Smooth muscle cell (in vitro differentiated cells): Measurements from ENCODE around the gene KIF2C. TPM values are rescaled to one million over a fixed set of nuclear protein-coding genes. Genes with fewer than 3 reads are reported as not detected.
A peak's percentile ranks its signal among the peaks of the same experiment; 100 is the strongest.

Experiments
- DNase-seq: peaks from one replicate; lab custom pipeline; 2025; ENCODE audit not compliant: unreplicated experiment; lab: John Stamatoyannopoulos, UW
- H2AFZ ChIP-seq: fragments of 200-600 bp; sonication (generic); 2 replicates; pipeline ENCODE4 v1.6.0; 2016; ENCODE audit warnings: antibody characterized with exemption, low read depth, mild to moderate bottlenecking
- H3F3A ChIP-seq: fragments of 200-600 bp; sonication (generic); 2 replicates; pipeline ENCODE4 v1.6.0; 2017; ENCODE audit warnings: antibody characterized with exemption, low read depth
- H3K27ac ChIP-seq: fragments of 200-600 bp; sonication (generic); 2 replicates; pipeline ENCODE4 v1.5.1; 2016; ENCODE audit warnings: low read depth, mild to moderate bottlenecking
- H3K27me3 ChIP-seq: fragments of 200-600 bp; sonication (generic); 2 replicates; pipeline ENCODE4 v1.6.1; 2016; ENCODE audit warnings: low read depth, mild to moderate bottlenecking
- H3K36me3 ChIP-seq: fragments of 200-600 bp; sonication (generic); 2 replicates; pipeline ENCODE4 v1.5.1; 2016; ENCODE audit warnings: low read depth
- H3K4me1 ChIP-seq: fragments of 200-600 bp; sonication (generic); 2 replicates; pipeline ENCODE4 v1.5.1; 2016; ENCODE audit warnings: low read depth
- H3K4me2 ChIP-seq: fragments of 200-600 bp; sonication (generic); 2 replicates; pipeline ENCODE4 v1.6.0; 2016; ENCODE audit warnings: mild to moderate bottlenecking
- H3K4me3 ChIP-seq: fragments of 200-600 bp; sonication (generic); 2 replicates; pipeline ENCODE4 v1.5.1; 2016; ENCODE audit warnings: mild to moderate bottlenecking
- H3K79me2 ChIP-seq: fragments of 200-600 bp; sonication (generic); 2 replicates; pipeline ENCODE4 v1.6.0; 2016; ENCODE audit warnings: low read depth, mild to moderate bottlenecking
- H3K9ac ChIP-seq: fragments of 200-600 bp; sonication (generic); 2 replicates; pipeline ENCODE4 v1.6.0; 2016; ENCODE audit warnings: low read depth
- H3K9me3 ChIP-seq: fragments of 200-600 bp; sonication (generic); replicated peaks from 2 replicates; pipeline ENCODE4 v1.5.1; 2016; ENCODE audit warnings: low read depth
- H4K20me1 ChIP-seq: fragments of 200-600 bp; sonication (generic); 2 replicates; pipeline ENCODE4 v1.6.0; 2016; ENCODE audit warnings: low read depth
- WGBS: methylation state at CpG from one replicate; pipeline ENCODE4 v1.1.7; 2016; ENCODE audit warnings: low lambda C conversion rate; 5-methylcytosine and 5-hydroxymethylcytosine counted together
- polyA plus RNA-seq: library from polyadenylated mRNA; unstranded; fragments of >200 nt; fragmentation: Nextera tagmentation; extraction: Ambion mirVana; gene quantifications from 2 replicates; pipeline ENCODE4 v1.2.1, GENCODE V29; 2016
- total RNA-seq: library from RNA; depleted of rRNA; stranded (reverse); fragments of >200 nt; gene quantifications from 2 replicates; pipeline ENCODE4 v1.2.3, GENCODE V29; 2014
- TF ChIP-seq, protein P1 (sequence below): fragments of 200-600 bp; sonication (generic); IDR thresholded peaks from 2 replicates; pipeline ENCODE4 v1.5.1; 2017; ENCODE audit warnings: borderline replicate concordance, mild to moderate bottlenecking, antibody characterized with exemption; ENCODE audit not compliant: insufficient read depth, poor library complexity, severe bottlenecking

Gene KIF2C
- total and polyA plus RNA-seq, 2 experiments from 2014 or later, result 5.7 to 8.5 TPM

DNA sequence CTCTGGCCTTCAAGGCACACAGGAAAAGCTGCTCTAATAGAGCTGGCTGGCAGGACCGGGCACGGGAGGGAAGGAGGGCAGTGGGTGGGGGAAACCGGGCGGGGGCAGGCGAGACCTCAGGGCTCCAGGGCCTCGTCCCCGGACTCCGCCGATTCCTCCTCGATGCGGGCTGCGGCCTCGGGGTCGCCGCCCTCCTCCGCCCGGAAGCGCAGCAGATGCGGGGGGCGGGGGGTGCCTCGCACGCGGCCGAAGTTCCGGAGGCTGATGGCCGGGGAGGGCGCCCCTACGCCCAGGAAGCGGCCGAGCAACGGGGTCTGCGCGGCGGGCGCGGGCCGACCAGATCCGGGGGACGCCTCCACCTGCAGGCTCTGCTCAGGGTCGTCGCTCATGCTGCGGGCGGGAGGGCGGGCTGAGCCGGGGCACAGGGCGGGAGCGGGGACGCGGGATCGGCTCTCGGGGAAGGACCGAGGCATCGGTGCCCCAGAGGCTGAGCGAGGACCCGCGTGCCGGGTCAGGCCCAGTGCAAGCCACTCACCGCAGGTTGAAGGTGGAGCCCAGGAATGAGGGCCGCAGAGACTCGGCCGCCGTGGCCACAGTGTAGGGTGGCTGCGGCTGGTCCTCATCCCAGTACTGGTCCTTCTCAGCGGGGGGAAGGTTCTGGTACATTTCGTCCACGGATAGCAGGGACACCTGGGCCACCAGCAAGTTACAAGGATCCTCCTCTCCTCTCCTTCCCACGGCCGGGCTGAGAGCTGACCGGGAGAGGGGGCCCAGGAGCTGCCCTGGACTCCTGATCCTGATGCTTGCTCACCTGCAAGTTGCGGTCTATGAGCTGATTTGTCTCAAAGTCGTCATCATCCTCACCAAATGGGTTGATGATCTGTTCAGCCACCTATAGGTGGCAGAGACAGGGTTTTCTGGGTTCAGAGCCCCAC lies 44.7 kb downstream of the KIF2C start:
- H2AFZ ChIP-seq, result peak overlapping the region; percentile 72
- H4K20me1 ChIP-seq, result peaks cover 16% of the 10 kb centered on the region
- H3K9me3 ChIP-seq, result no peaks in the 10 kb centered on the region
- no peaks in the 10 kb centered on the region for H3K79me2 ChIP-seq
- H3F3A ChIP-seq, result peaks cover 14% of the 10 kb centered on the region
- H3K27me3 ChIP-seq, result no peaks in the 10 kb centered on the region
- no peak overlapping the region for H3K9ac ChIP-seq
- H3K27ac ChIP-seq, result no peak overlapping the region
- TF ChIP-seq, protein P1, sequence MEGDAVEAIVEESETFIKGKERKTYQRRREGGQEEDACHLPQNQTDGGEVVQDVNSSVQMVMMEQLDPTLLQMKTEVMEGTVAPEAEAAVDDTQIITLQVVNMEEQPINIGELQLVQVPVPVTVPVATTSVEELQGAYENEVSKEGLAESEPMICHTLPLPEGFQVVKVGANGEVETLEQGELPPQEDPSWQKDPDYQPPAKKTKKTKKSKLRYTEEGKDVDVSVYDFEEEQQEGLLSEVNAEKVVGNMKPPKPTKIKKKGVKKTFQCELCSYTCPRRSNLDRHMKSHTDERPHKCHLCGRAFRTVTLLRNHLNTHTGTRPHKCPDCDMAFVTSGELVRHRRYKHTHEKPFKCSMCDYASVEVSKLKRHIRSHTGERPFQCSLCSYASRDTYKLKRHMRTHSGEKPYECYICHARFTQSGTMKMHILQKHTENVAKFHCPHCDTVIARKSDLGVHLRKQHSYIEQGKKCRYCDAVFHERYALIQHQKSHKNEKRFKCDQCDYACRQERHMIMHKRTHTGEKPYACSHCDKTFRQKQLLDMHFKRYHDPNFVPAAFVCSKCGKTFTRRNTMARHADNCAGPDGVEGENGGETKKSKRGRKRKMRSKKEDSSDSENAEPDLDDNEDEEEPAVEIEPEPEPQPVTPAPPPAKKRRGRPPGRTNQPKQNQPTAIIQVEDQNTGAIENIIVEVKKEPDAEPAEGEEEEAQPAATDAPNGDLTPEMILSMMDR, result no peak
- no peak for DNase-seq
- peak overlapping the region; percentile 95 for H3K4me2 ChIP-seq
- peaks cover 12% of the 10 kb centered on the region for H3K4me1 ChIP-seq
- H3K4me3 ChIP-seq, result peak overlapping the region; percentile 53
- WGBS, result 12% methylated on average over 43 of the region's 71 CpGs
- no peaks in the 10 kb centered on the region for H3K36me3 ChIP-seq

GRCh38 chr1:44785029-44785380 lies 45.4 kb downstream of the KIF2C start:
- H3K4me1 ChIP-seq, result peaks cover 12% of the 10 kb centered on the region
- DNase-seq, result no peak
- no peaks in the 10 kb centered on the region for H3K36me3 ChIP-seq
- H2AFZ ChIP-seq, result no peak overlapping the region
- peaks cover 14% of the 10 kb centered on the region for H3F3A ChIP-seq
- peaks cover 10% of the 10 kb centered on the region for H4K20me1 ChIP-seq
- H3K79me2 ChIP-seq, result no peaks in the 10 kb centered on the region
- no peak overlapping the region for H3K27ac ChIP-seq
- no peak overlapping the region for H3K9ac ChIP-seq
- no peak overlapping the region for H3K4me3 ChIP-seq
- no peaks in the 10 kb centered on the region for H3K27me3 ChIP-seq
- H3K4me2 ChIP-seq, result peak overlapping the region; percentile 95
- TF ChIP-seq, protein P1, result no peak
- WGBS, result 98% methylated on average over 6 of the region's 6 CpGs
- no peaks in the 10 kb centered on the region for H3K9me3 ChIP-seq

- peak overlapping the region; percentile 28 for H3K4me3 ChIP-seq
- no peak overlapping the region for H3K27ac ChIP-seq
- H3K36me3 ChIP-seq, result no peaks in the 10 kb centered on the region
- H3K27me3 ChIP-seq, result no peaks in the 10 kb centered on the region
- H3K9ac ChIP-seq, result no peak overlapping the region
- H3K79me2 ChIP-seq, result no peaks in the 10 kb centered on the region
- H3K4me2 ChIP-seq, result peak overlapping the region; percentile 74
- 37% methylated on average over 11 of the region's 11 CpGs for whole genome bisulfite sequencing
- H3K4me1 ChIP-seq, result peaks cover 12% of the 10 kb centered on the region
- no peak overlapping the region for H2AFZ ChIP-seq
- TF ChIP-seq, protein P1, result no peak
- H3F3A ChIP-seq, result peaks cover 14% of the 10 kb centered on the region
- no peak for DNase-seq
- H3K9me3 ChIP-seq, result no peaks in the 10 kb centered on the region
- H4K20me1 ChIP-seq, result peaks cover 6% of the 10 kb centered on the region
Measured at GRCh38 chr1:44785501-44786137, 46.0 kb downstream of the KIF2C start.
